GM12878 (cell line): Measurements from ENCODE around the gene STPG3. TPM values are rescaled to one million over a fixed set of nuclear protein-coding genes. Genes with fewer than 3 reads are reported as not detected.

Experiments
- ATAC-seq: fragments of 200-7000 bp; cut with Tn5 transposase; 3 replicates; pipeline ENCODE4 v1.9.1; 2020; ENCODE audit warnings: mild to moderate bottlenecking, moderate library complexity
- BruUV-seq: library from RNA; stranded (reverse); fragments of 400-500 nt; replicated peaks from 2 replicates; lab custom pipeline; 2021; lab: Mats Ljungman, UMichigan
- CTCF ChIA-PET: fragments of 300-600 bp; sonication (Branson Sonifier 250); formaldehyde crosslinking; extraction: SDS; loops from one replicate; lab custom pipeline; 2021; ENCODE audit warnings: inconsistent platforms; lab: Yijun Ruan, JAX
- POLR2A ChIA-PET: fragments of 350-600 bp; formaldehyde crosslinking; extraction: SDS; loops from one replicate; lab custom pipeline; 2021; ENCODE audit warnings: inconsistent platforms; lab: Charles Lee
- RAD21 ChIA-PET: fragments of 300-600 bp; sonication (Branson Sonifier 250); formaldehyde crosslinking; loops from one replicate; lab custom pipeline; 2023; ENCODE audit warnings: antibody characterized with exemption; ENCODE audit not compliant: unreplicated experiment; lab: Charles Lee
- SMC1A ChIA-PET: fragments of 300-600 bp; sonication (Branson Sonifier 250); formaldehyde crosslinking; loops from one replicate; lab custom pipeline; 2023; ENCODE audit not compliant: unreplicated experiment, uncharacterized antibody; lab: Charles Lee
- DNase-seq: peaks from one replicate; pipeline ENCODE4 v3.0.0-alpha.2; 2011; ENCODE audit warnings: low read depth, low spot score
- FAIRE-seq: peaks from 3 replicates; lab custom pipeline; 2011; peaks lifted over from hg19 to GRCh38; lab: Jason Lieb, UNC
- H2AFZ ChIP-seq: 2 replicates; pipeline ENCODE4 v1.6.0; 2011; ENCODE audit warnings: low read depth, low read length, control low read depth; ENCODE audit not compliant: control insufficient read depth
- H3K27ac ChIP-seq: 2 replicates; pipeline ENCODE4 v1.5.1; 2011; ENCODE audit warnings: control low read depth; ENCODE audit not compliant: control insufficient read depth, insufficient read depth
- H3K27me3 ChIP-seq, 2 experiments: replicated peaks in 1 of 2; 2 replicates each; pipeline versions ENCODE4 v1.6.0 to v1.6.1; 2011; ENCODE audit warnings: low read length in 1 of 2; ENCODE audit not compliant: control insufficient read depth in 2 of 2, insufficient read depth in 2 of 2
- H3K36me3 ChIP-seq, 2 experiments: 2 replicates each; pipeline ENCODE4 v1.5.1; 2011; ENCODE audit warnings: low read length in 1 of 2; ENCODE audit not compliant: control insufficient read depth in 2 of 2, insufficient read depth in 2 of 2
- H3K4me1 ChIP-seq: 2 replicates; pipeline ENCODE4 v1.6.1; 2011; ENCODE audit warnings: mild to moderate bottlenecking, low read length, moderate library complexity, mixed read lengths; ENCODE audit not compliant: control insufficient read depth, insufficient read depth
- H3K4me2 ChIP-seq: 2 replicates; pipeline ENCODE4 v1.6.0; 2011; ENCODE audit warnings: control low read depth; ENCODE audit not compliant: control insufficient read depth, insufficient read depth
- H3K4me3 ChIP-seq: fragments of 200-600 bp; sonication (generic); 2 replicates; pipeline ENCODE4 v1.5.1; 2016
- H3K79me2 ChIP-seq: 2 replicates; pipeline ENCODE4 v1.6.0; 2011; ENCODE audit warnings: low read length; ENCODE audit not compliant: control insufficient read depth, insufficient read depth
- H3K9ac ChIP-seq: 2 replicates; pipeline ENCODE4 v1.8.0; 2011; ENCODE audit warnings: low read length, control low read depth, mixed read lengths; ENCODE audit not compliant: control insufficient read depth, insufficient read depth
- H3K9me3 ChIP-seq: replicated peaks from 3 replicates; pipeline ENCODE4 v1.5.1; 2011; ENCODE audit warnings: mild to moderate bottlenecking, low read length; ENCODE audit not compliant: control insufficient read depth, insufficient read depth
- H4K20me1 ChIP-seq: 2 replicates; pipeline ENCODE4 v1.6.0; 2011; ENCODE audit not compliant: control insufficient read depth, insufficient read depth
- ATF3 ChIP-seq: IDR thresholded peaks from 2 replicates; pipeline ENCODE4 v1.6.1; 2011; ENCODE audit warnings: low read depth, mild to moderate bottlenecking, low read length, moderate library complexity, borderline replicate concordance; ENCODE audit errors: extremely low read depth
- FOXM1 ChIP-seq: IDR thresholded peaks from 2 replicates; pipeline ENCODE4 v1.6.1; 2012; ENCODE audit warnings: low read depth, mild to moderate bottlenecking, inconsistent platforms, low read length, moderate library complexity
- IRF3 ChIP-seq: fragments of 450-650 bp; IDR thresholded peaks from 2 replicates; pipeline ENCODE4 v1.6.1; 2014; ENCODE audit warnings: mild to moderate bottlenecking
- IRF4 ChIP-seq: IDR thresholded peaks from 2 replicates; pipeline ENCODE4 v1.6.1; 2011; ENCODE audit warnings: low read depth, low read length
- NFIC ChIP-seq: IDR thresholded peaks from 2 replicates; pipeline ENCODE4 v1.6.1; 2012; ENCODE audit warnings: low read depth, mild to moderate bottlenecking, inconsistent platforms, low read length, moderate library complexity
- NFXL1 ChIP-seq: fragments of 450-650 bp; IDR thresholded peaks from 2 replicates; pipeline ENCODE4 v1.6.1; 2017; ENCODE audit warnings: antibody characterized with exemption, mild to moderate bottlenecking, borderline replicate concordance
- NR2C1 ChIP-seq: fragments of 450-650 bp; IDR thresholded peaks from 2 replicates; pipeline ENCODE4 v1.6.1; 2017; ENCODE audit warnings: antibody characterized with exemption, mild to moderate bottlenecking, moderate library complexity
- PAX5 ChIP-seq: IDR thresholded peaks from 2 replicates; pipeline ENCODE4 v1.6.1; 2011; ENCODE audit warnings: low read depth, low read length, borderline replicate concordance
- RBBP5 ChIP-seq: fragments of 200-600 bp; sonication (generic); conservative IDR thresholded peaks from 2 replicates; pipeline ENCODE4 v1.6.1; 2016
- SREBF1 ChIP-seq: IDR thresholded peaks from 2 replicates; pipeline ENCODE4 v1.6.1; 2012; ENCODE audit warnings: mild to moderate bottlenecking, low read length
- SREBF2 ChIP-seq: IDR thresholded peaks from 2 replicates; pipeline ENCODE4 v1.6.1; 2012; ENCODE audit warnings: mild to moderate bottlenecking, low read length
- ZBED1 ChIP-seq: IDR thresholded peaks from 2 replicates; pipeline ENCODE4 v1.6.1; 2016; ENCODE audit warnings: borderline replicate concordance
- ZBTB33 ChIP-seq: fragments of 450-650 bp; IDR thresholded peaks from 2 replicates; pipeline ENCODE4 v1.6.1; 2017; ENCODE audit warnings: mild to moderate bottlenecking
- ZZZ3 ChIP-seq: IDR thresholded peaks from 2 replicates; pipeline ENCODE4 v1.6.1; 2011; ENCODE audit warnings: low read depth; ENCODE audit not compliant: control insufficient read depth, insufficient read length
- WGBS: methylation state at CpG from one replicate; pipeline ENCODE4 v1.1.6; 2016; ENCODE audit warnings: low lambda C conversion rate; ENCODE audit not compliant: insufficient replicate concordance, insufficient coverage; ENCODE audit errors: missing lambda C conversion rate; 5-methylcytosine and 5-hydroxymethylcytosine counted together
- in situ Hi-C: fragments of 300-500 bp; cut with MboI; formaldehyde crosslinking; loops from 9 replicates; pipeline ENCODE4 v1.14.3; 2018; ENCODE audit warnings: mixed read lengths
- intact Hi-C: fragments of 100-400 bp; cut with micrococcal nuclease; formaldehyde crosslinking; loops from one replicate; pipeline ENCODE4 v1.14.2; 2022; ENCODE audit not compliant: unreplicated experiment
- polyA plus RNA-seq, 11 experiments: library from polyadenylated mRNA; depleted of rRNA in 4 of 11; unstranded in 6 of 11; stranded (reverse) in 5 of 11; fragments of >200 nt; fragmentation: Nextera tagmentation in 4 of 11; fragmentation: Illumina TruSeq in 1 of 11; extraction: Ambion mirVana in 4 of 11; extraction: Trizol in 1 of 11; gene quantifications; 1 replicate in 1 of 11; 2 replicates in 10 of 11; pipeline versions ENCODE4 v1.2.1 to v1.2.3, GENCODE V29; 2011 to 2016; ENCODE audit warnings: inconsistent platforms in 2 of 11, missing spikeins in 2 of 11, low read depth in 1 of 11
- total RNA-seq, 4 experiments: library from RNA; depleted of rRNA in 3 of 4; stranded (reverse); fragments of >200 nt in 3 of 4; fragmentation: Illumina TruSeq in 1 of 4; extraction: Trizol in 1 of 4; gene quantifications; 2 replicates each; pipeline versions ENCODE4 v1.2.1 to v1.2.3, GENCODE V29; 2013 to 2021
- TF ChIP-seq, protein P1 (sequence below): fragments of 450-650 bp; IDR thresholded peaks from 2 replicates; pipeline ENCODE4 v1.6.1; 2017; ENCODE audit warnings: low read depth, mild to moderate bottlenecking, moderate library complexity
- TF ChIP-seq, protein P2 (sequence below): fragments of 450-650 bp; IDR thresholded peaks from 2 replicates; pipeline ENCODE4 v1.6.1; 2018; ENCODE audit warnings: mild to moderate bottlenecking, low read depth, moderate library complexity; ENCODE audit not compliant: partially characterized antibody

Gene STPG3
- total and polyA plus RNA-seq, 10 of the 15 experiments (the other 5 are each of a cell fraction or from before 2014, with no cell fraction given), result not detected

DNA sequence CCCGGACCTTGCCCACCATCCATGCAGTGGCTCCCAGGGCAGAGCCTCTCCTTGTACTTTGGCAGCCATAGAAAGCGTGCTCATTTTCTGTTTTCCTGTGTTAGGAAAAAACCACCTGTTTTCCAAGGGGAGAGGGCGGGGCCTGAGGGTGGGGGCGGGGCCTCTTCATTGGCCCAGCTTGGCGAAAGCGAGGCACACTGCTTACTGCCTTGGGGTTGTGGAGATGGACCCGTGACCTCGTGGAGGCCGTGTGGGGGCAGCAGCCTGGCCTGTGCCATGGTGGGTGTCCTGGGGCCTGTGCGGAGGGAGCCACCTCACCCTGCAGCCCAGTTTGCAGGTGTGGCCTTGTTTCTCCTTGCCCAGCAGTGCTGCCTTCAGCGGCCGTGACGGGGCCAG lies 22.0 kb downstream of the STPG3 start:
- H3K79me2 ChIP-seq, result peaks cover 8% of the 10 kb centered on the region
- H3K4me3 ChIP-seq, result no peak overlapping the region
- no peak overlapping the region for H3K27ac ChIP-seq
- no peak for FAIRE-seq
- no peaks in the 10 kb centered on the region for H4K20me1 ChIP-seq
- no peak overlapping the region for H3K9ac ChIP-seq
- DNase-seq, result no peak
- no peak overlapping the region for H3K4me2 ChIP-seq
- no TSS peak for BruUV-seq
- H3K27me3 ChIP-seq, result no peaks in the 10 kb centered on the region
- POLR2A ChIA-PET, result interaction anchor here (1.2 to 1.6 kb wide), 2 partner anchors 17 to 32 kb away, joined by 4 read pairs; partner anchors contain the start of gene TUBB4B
- H3K4me1 ChIP-seq, result peaks cover 47% of the 10 kb centered on the region
- in situ Hi-C loops (no loop called here), intact Hi-C loops (no loop called here)
- no peak overlapping the region for H2AFZ ChIP-seq
- RAD21 ChIA-PET, result no interaction called here
- no peaks in the 10 kb centered on the region for H3K9me3 ChIP-seq
- WGBS, result 96% methylated on average over 10 of the region's 13 CpGs
- CTCF ChIA-PET, result interaction anchor here (0.9 kb wide), 1 partner anchor 11 kb away, joined by 3 read pairs; no protein-coding TSS in a partner anchor
- TF ChIP-seq NR2C1 (no peak), ZBED1 (no peak), NFIC (no peak), ZZZ3 (no peak), FOXM1 (no peak), SREBF2 (no peak), IRF3 (no peak), NFXL1 (no peak), ATF3 (no peak), ZBTB33 (no peak), IRF4 (no peak), RBBP5 (no peak), PAX5 (no peak), SREBF1 (no peak)
- TF ChIP-seq, protein P1, sequence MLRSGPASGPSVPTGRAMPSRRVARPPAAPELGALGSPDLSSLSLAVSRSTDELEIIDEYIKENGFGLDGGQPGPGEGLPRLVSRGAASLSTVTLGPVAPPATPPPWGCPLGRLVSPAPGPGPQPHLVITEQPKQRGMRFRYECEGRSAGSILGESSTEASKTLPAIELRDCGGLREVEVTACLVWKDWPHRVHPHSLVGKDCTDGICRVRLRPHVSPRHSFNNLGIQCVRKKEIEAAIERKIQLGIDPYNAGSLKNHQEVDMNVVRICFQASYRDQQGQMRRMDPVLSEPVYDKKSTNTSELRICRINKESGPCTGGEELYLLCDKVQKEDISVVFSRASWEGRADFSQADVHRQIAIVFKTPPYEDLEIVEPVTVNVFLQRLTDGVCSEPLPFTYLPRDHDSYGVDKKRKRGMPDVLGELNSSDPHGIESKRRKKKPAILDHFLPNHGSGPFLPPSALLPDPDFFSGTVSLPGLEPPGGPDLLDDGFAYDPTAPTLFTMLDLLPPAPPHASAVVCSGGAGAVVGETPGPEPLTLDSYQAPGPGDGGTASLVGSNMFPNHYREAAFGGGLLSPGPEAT, result no peak
- TF ChIP-seq, protein P2, sequence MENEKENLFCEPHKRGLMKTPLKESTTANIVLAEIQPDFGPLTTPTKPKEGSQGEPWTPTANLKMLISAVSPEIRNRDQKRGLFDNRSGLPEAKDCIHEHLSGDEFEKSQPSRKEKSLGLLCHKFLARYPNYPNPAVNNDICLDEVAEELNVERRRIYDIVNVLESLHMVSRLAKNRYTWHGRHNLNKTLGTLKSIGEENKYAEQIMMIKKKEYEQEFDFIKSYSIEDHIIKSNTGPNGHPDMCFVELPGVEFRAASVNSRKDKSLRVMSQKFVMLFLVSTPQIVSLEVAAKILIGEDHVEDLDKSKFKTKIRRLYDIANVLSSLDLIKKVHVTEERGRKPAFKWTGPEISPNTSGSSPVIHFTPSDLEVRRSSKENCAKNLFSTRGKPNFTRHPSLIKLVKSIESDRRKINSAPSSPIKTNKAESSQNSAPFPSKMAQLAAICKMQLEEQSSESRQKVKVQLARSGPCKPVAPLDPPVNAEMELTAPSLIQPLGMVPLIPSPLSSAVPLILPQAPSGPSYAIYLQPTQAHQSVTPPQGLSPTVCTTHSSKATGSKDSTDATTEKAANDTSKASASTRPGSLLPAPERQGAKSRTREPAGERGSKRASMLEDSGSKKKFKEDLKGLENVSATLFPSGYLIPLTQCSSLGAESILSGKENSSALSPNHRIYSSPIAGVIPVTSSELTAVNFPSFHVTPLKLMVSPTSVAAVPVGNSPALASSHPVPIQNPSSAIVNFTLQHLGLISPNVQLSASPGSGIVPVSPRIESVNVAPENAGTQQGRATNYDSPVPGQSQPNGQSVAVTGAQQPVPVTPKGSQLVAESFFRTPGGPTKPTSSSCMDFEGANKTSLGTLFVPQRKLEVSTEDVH, result no peak
- SMC1A ChIA-PET, result no interaction called here
- H3K36me3 ChIP-seq, result peaks cover 6 to 7% of the 10 kb centered on the region in 2 experiments; a peak in 3 of 4 replicates
- no peak for ATAC-seq
